GM12864 (cell line): ENCODE results near the gene ITPKB.

Source experiments
- DNase-seq: peaks from one replicate; pipeline ENCODE4 v3.0.0-alpha.2; 2011; ENCODE audit warnings: low read depth
- H3K4me3 ChIP-seq: 2 replicates; pipeline ENCODE4 v1.5.1; 2011; ENCODE audit warnings: mild to moderate bottlenecking, low read depth, low read length, control low read depth
- TF ChIP-seq, protein P1 (sequence below): IDR thresholded peaks from 2 replicates; pipeline ENCODE4 v1.5.1; 2011; ENCODE audit warnings: low read depth, mild to moderate bottlenecking, moderate library complexity, low read length, control low read depth, inconsistent platforms; ENCODE audit errors: missing control alignments

The ITPKB gene

DNA sequence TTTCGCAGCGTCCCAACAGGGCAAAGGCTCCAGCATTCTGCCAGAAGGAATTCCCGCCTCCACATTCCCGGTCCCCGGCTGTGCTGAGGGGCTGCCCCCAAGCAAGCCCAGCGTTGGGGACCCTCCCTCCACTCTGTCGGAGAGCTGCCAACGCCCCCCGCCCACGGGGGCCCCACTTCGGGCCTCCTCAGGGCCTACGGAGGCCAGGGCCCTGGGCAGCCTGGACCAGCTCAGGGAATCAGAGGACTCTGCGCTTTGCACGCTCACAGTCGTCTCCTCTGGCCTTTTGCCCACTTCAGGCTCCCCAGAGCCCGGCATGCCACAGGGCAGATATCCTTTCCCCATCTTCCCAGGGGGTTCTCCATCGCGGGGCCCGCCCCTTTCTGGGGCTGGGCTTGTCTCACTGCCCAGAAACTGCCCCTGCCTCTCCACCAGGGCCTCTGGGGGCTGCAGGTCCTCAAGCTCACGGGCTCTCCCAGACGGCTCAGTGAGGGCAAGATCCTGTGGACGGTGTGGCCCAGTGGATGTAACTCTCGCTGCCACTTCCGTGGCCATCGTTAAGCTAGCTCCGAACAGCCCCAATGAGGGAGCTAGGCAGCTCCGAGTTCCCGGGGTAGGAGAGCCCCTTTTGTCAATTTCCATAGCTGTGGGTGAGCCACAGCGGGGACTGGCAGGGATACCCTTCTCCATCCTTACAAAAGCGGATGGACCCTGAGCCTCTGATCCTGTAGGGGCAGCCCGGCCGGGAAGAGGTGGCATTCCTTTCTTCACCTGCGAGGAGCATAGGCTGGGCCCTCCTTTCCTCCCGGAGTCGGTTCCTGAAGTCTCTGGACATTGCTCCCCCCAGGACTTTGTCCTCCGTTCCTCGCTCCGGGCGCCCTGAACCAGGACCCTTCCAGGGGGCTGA lies 2.8 kb downstream of the ITPKB start:
- TF ChIP-seq, protein P1, sequence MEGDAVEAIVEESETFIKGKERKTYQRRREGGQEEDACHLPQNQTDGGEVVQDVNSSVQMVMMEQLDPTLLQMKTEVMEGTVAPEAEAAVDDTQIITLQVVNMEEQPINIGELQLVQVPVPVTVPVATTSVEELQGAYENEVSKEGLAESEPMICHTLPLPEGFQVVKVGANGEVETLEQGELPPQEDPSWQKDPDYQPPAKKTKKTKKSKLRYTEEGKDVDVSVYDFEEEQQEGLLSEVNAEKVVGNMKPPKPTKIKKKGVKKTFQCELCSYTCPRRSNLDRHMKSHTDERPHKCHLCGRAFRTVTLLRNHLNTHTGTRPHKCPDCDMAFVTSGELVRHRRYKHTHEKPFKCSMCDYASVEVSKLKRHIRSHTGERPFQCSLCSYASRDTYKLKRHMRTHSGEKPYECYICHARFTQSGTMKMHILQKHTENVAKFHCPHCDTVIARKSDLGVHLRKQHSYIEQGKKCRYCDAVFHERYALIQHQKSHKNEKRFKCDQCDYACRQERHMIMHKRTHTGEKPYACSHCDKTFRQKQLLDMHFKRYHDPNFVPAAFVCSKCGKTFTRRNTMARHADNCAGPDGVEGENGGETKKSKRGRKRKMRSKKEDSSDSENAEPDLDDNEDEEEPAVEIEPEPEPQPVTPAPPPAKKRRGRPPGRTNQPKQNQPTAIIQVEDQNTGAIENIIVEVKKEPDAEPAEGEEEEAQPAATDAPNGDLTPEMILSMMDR, result no peak
- DNase-seq, result no peak
- H3K4me3 ChIP-seq, result peak overlapping the region; percentile 91

DNA sequence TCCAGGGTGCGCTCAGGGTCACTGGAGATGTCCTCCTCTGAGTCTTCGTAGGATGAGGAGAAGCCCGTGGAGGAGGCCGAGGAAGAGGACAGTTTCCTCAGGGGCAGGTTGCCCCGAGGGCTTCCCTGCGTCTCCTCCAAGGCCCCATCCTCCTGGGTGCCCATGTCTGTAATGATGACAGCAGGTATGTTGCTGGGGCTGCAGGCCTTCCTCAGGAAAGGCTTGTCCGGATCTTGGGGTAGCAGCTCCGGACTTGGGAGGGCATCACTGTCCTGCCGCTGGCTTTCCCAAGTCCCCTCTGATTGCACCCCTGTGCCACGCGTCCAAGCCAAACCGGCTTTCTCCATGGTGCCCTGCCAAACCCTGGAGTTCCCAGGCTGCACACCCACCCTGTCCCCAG lies 3.5 kb downstream of the ITPKB start:
- H3K4me3 ChIP-seq, result peak overlapping the region; percentile 91
- TF ChIP-seq, protein P1, result no peak
- no peak for DNase-seq

DNA sequence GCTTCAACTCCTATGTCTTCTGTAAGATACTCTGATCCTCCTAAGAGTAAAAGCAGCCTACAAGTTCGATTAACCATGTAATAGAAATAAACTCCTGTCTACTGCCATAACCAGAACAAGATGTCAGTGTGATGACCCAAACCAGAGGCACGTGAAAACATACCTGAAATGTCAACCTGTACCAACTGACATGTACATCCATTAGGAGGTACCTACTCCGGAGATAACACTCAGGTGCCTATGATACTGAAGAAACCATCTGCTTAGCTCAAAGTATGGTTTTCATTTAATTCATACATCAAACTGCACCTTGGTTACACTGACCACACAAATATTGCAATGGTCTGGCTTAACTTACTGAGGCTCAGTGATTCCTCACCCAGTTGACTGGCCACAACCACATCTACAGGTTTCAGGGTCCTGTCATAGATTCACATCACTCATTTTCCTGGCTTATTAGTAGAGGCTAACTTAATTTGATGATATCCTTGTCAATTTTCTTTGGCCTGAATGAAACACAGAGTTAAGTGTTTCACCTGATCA lies 4.4 kb downstream of the ITPKB start:
- peak overlapping the region; percentile 91 for H3K4me3 ChIP-seq
- TF ChIP-seq, protein P1, result no peak
- no peak for DNase-seq

DNA sequence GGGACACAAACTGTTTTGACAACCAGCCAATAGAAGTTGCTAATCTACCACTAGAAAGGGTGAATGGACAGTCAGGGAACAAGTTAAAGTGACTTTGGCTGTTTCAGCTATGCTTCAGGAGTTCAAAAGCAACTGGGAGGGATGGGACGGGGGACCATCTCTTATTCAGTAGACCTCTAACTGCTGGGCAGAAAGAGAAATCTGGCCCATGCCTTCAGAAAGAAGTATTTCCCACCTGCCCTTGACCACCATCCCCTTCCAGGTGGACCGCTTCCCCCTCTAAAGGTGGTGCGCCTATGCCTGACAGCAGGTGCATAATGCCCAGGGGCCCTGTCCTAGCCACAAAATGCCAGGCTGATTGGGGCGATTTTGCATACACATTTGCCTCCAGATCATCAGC lies 5.2 kb downstream of the ITPKB start:
- H3K4me3 ChIP-seq, result peak overlapping the region; percentile 91
- no peak for DNase-seq
- TF ChIP-seq, protein P1, result no peak

DNA sequence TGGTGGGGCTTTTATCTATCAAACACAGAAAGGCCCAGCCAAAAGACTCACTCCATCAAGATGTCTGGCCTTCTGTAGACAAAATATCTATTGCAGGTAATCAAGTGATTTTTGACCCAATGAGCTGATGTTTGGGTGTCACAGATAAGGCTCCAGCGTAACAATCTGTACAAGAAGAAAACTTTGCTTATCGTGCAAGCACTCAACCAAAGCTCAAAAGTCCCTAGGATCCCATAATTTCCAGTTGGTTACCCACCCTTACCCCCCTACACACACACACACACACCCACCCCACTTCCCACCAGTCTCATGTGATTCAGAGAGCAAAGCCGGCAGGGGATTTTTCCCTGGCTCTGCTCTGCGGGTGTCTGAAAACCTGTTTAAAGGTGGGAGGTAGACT lies 5.8 kb downstream of the ITPKB start:
- DNase-seq, result no peak
- H3K4me3 ChIP-seq, result peak overlapping the region; percentile 91
- TF ChIP-seq, protein P1, result no peak

DNA sequence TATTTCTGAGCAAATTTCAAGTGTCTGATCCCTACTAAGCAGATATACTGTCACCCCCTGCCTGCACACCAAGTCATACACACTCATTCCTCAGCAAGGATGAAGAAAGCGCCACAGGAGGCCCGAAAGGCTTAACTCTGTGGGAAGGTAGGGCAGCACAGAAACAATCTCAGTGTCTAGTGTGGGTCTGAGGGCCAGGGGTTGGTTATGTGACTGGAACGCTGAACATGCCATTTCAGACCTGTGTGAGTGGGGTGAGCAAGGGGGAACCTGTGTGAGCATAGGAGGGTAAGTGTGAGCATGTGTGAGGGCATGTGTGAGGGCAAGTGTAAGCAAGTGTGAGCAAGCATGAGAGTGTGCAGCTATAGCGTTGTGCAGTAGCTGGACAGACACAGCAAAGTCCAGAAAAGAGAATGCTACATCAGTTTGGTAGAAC lies 6.2 kb downstream of the ITPKB start:
- DNase-seq, result no peak
- TF ChIP-seq, protein P1, result no peak
- H3K4me3 ChIP-seq, result peak overlapping the region; percentile 91
